IMR-90 (cell line): ENCODE measurements around the gene MTG1.

Experiments
- BHLHE40 ChIP-seq: fragments of 150-350 bp; IDR thresholded peaks from 2 replicates; pipeline ENCODE4 v1.6.1; 2016; ENCODE audit warnings: mild to moderate bottlenecking, low read depth, low read length
- CEBPB ChIP-seq: IDR thresholded peaks from 2 replicates; pipeline ENCODE4 v1.6.1; 2012; ENCODE audit warnings: low read depth, low read length, improper control_type of control experiment
- CTCF ChIP-seq: conservative IDR thresholded peaks from 2 replicates; pipeline ENCODE4 v1.5.1; 2012; ENCODE audit warnings: mild to moderate bottlenecking, low read depth, low read length, improper control_type of control experiment
- MAZ ChIP-seq: IDR thresholded peaks from 2 replicates; pipeline ENCODE4 v1.6.1; 2012; ENCODE audit warnings: low read depth, mild to moderate bottlenecking, low read length, improper control_type of control experiment, moderate library complexity, borderline replicate concordance
- MXI1 ChIP-seq: IDR thresholded peaks from 2 replicates; pipeline ENCODE4 v1.6.1; 2012; ENCODE audit warnings: low read depth, mild to moderate bottlenecking, low read length, moderate library complexity, borderline replicate concordance
- NFE2L2 ChIP-seq: fragments of 150-350 bp; IDR thresholded peaks from 2 replicates; pipeline ENCODE4 v1.6.1; 2016; ENCODE audit warnings: low read depth, mild to moderate bottlenecking, low read length
- POLR2A ChIP-seq: IDR thresholded peaks from 2 replicates; pipeline ENCODE4 v1.6.1; 2012; ENCODE audit warnings: mild to moderate bottlenecking, low read depth, low read length
- RAD21 ChIP-seq: IDR thresholded peaks from 2 replicates; pipeline ENCODE4 v1.6.1; 2012; ENCODE audit warnings: low read length, improper control_type of control experiment
- RCOR1 ChIP-seq: IDR thresholded peaks from 2 replicates; pipeline ENCODE4 v1.6.1; 2012; ENCODE audit warnings: mild to moderate bottlenecking, low read length, improper control_type of control experiment; ENCODE audit not compliant: insufficient replicate concordance
- RFX5 ChIP-seq: IDR thresholded peaks from 2 replicates; pipeline ENCODE4 v1.8.0; 2012; ENCODE audit warnings: low read depth, mild to moderate bottlenecking, low read length, moderate library complexity
- SMC3 ChIP-seq: fragments of 150-350 bp; IDR thresholded peaks from 2 replicates; pipeline ENCODE4 v1.6.1; 2016; ENCODE audit warnings: low read depth, mild to moderate bottlenecking, antibody characterized with exemption, low read length, moderate library complexity
- USF2 ChIP-seq: fragments of 150-350 bp; IDR thresholded peaks from 2 replicates; pipeline ENCODE4 v1.6.1; 2017; ENCODE audit warnings: mild to moderate bottlenecking, antibody characterized with exemption, low read length, low read depth
- TF ChIP-seq, protein P1 (sequence below): fragments of 150-350 bp; IDR thresholded peaks from 2 replicates; pipeline ENCODE4 v1.6.1; 2016; ENCODE audit warnings: low read depth, mild to moderate bottlenecking, low read length, moderate library complexity, borderline replicate concordance

- TF ChIP-seq CTCF (no peak), RAD21 (no peak), POLR2A (no peak), RCOR1 (no peak), MAZ (no peak), BHLHE40 (no peak), MXI1 (no peak), USF2 (no peak), CEBPB (no peak), RFX5 (no peak), SMC3 (no peak), NFE2L2 (no peak)
- TF ChIP-seq, protein P1, sequence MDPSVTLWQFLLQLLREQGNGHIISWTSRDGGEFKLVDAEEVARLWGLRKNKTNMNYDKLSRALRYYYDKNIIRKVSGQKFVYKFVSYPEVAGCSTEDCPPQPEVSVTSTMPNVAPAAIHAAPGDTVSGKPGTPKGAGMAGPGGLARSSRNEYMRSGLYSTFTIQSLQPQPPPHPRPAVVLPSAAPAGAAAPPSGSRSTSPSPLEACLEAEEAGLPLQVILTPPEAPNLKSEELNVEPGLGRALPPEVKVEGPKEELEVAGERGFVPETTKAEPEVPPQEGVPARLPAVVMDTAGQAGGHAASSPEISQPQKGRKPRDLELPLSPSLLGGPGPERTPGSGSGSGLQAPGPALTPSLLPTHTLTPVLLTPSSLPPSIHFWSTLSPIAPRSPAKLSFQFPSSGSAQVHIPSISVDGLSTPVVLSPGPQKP = no peak
Measured at GRCh38 chr10:133415752-133416151, 21.8 kb downstream of the MTG1 start.
